Measurements from ENCODE around the gene ISLR. TPM values are rescaled to one million over a fixed set of nuclear protein-coding genes. Genes with fewer than 3 reads are reported as not detected.

The ISLR gene
- polyA plus RNA-seq, 1 donor (not counting 4 experiments of a cell fraction or from before 2014, with no cell fraction given) = not detected

DNA sequence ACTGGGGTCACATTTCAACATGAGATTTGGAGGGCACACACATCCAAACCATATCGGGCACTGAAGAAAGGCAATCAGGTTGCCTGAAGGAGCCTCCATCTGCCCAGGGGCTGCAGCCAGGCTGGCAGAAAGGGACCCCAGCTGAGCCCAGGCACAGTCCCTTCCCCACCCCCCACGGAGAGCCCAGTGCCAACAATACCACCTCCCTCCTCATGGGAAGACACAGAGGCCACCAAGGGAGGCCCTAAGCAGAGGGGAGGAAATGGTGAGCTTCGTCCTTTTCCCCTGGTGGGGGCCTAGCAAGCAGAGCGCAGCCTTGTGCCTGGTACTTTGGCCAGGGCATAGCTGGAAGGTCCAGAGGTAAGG is 32.1 kb downstream of the ISLR start:
- H3K4me2 ChIP-seq (ENCODE audit: control insufficient read depth, extremely low read depth, insufficient read depth, low read depth, low read length) = no peak overlapping the region
- DNase-seq (ENCODE audit: low read depth, low spot score) (no peak), FAIRE-seq (no peak)
- H2AFZ ChIP-seq (ENCODE audit: control insufficient read depth, low read length) = no peak overlapping the region
- no peak overlapping the region for H3K4me3 ChIP-seq (ENCODE audit: control insufficient read depth in 2 of 3, extremely low read depth in 1 of 3, insufficient read depth in 2 of 3, low read depth in 1 of 3, low read length in 3 of 3)
- H3K9ac ChIP-seq (ENCODE audit: control insufficient read depth, extremely low read depth, insufficient read depth, low read length) = no peak overlapping the region
- no peaks in the 10 kb centered on the region for H3K9me3 ChIP-seq (ENCODE audit: control insufficient read depth, low read depth, low read length)
- peaks cover 30% of the 10 kb centered on the region for H3K4me1 ChIP-seq (ENCODE audit: control insufficient read depth, extremely low read depth, insufficient read depth, low read length)
- H3K9me1 ChIP-seq (ENCODE audit: control insufficient read depth, extremely low read depth, insufficient read depth, low read length) = peaks cover 2% of the 10 kb centered on the region
- H4K20me1 ChIP-seq (ENCODE audit: control insufficient read depth, extremely low read depth, insufficient read depth, low read length) = no peaks in the 10 kb centered on the region
- dilution Hi-C loops (cut with MboI; ENCODE audit: extremely low pct_ligation_motif_present, low sequenced_read_pairs) = no loop called here
- H3K27me3 ChIP-seq (ENCODE audit: control insufficient read depth, extremely low read depth, insufficient read depth, low read length) = peaks cover 35% of the 10 kb centered on the region
- TF ChIP-seq CTCF (optimal IDR thresholded peaks at IDR 0.05 in 1 of 3, IDR thresholded peaks at IDR 0.05 in 1 of 3, conservative IDR thresholded peaks at IDR 0.05 in 1 of 3; ENCODE audit: extremely low read depth in 1 of 3, insufficient read depth in 2 of 3, low read length in 3 of 3) (no peak), EZH2 (IDR thresholded peaks at IDR 0.05; ENCODE audit: low read length) (no peak)
- no peaks in the 10 kb centered on the region for H3K36me3 ChIP-seq (ENCODE audit: control insufficient read depth in 2 of 2, extremely low read depth in 1 of 2, insufficient read depth in 2 of 2, low read length in 2 of 2)
- no peaks in the 10 kb centered on the region for H3K79me2 ChIP-seq (ENCODE audit: control insufficient read depth, insufficient read depth, low read length)
- H3K27ac ChIP-seq (ENCODE audit: control insufficient read depth, insufficient read depth, low read length) = no peak overlapping the region

GRCh38 chr15:74206801-74207281 is 33.3 kb downstream of the ISLR start:
- H3K27me3 ChIP-seq (ENCODE audit: control insufficient read depth, extremely low read depth, insufficient read depth, low read length) = peaks cover 35% of the 10 kb centered on the region
- no peak overlapping the region for H3K27ac ChIP-seq (ENCODE audit: control insufficient read depth, insufficient read depth, low read length)
- no peaks in the 10 kb centered on the region for H3K9me3 ChIP-seq (ENCODE audit: control insufficient read depth, low read depth, low read length)
- FAIRE-seq (no peak), DNase-seq (ENCODE audit: low read depth, low spot score) (no peak)
- H2AFZ ChIP-seq (ENCODE audit: control insufficient read depth, low read length) = no peak overlapping the region
- H3K9ac ChIP-seq (ENCODE audit: control insufficient read depth, extremely low read depth, insufficient read depth, low read length) = no peak overlapping the region
- H3K79me2 ChIP-seq (ENCODE audit: control insufficient read depth, insufficient read depth, low read length) = no peaks in the 10 kb centered on the region
- no peaks in the 10 kb centered on the region for H3K36me3 ChIP-seq (ENCODE audit: control insufficient read depth in 2 of 2, extremely low read depth in 1 of 2, insufficient read depth in 2 of 2, low read length in 2 of 2)
- no peak overlapping the region for H3K4me2 ChIP-seq (ENCODE audit: control insufficient read depth, extremely low read depth, insufficient read depth, low read depth, low read length)
- H3K4me1 ChIP-seq (ENCODE audit: control insufficient read depth, extremely low read depth, insufficient read depth, low read length) = peaks cover 17% of the 10 kb centered on the region
- H3K9me1 ChIP-seq (ENCODE audit: control insufficient read depth, extremely low read depth, insufficient read depth, low read length) = no peaks in the 10 kb centered on the region
- no peaks in the 10 kb centered on the region for H4K20me1 ChIP-seq (ENCODE audit: control insufficient read depth, extremely low read depth, insufficient read depth, low read length)
- no peak for TF ChIP-seq EZH2 (IDR thresholded peaks at IDR 0.05; ENCODE audit: low read length)
- TF ChIP-seq CTCF (optimal IDR thresholded peaks at IDR 0.05 in 1 of 3, IDR thresholded peaks at IDR 0.05 in 1 of 3, conservative IDR thresholded peaks at IDR 0.05 in 1 of 3; ENCODE audit: extremely low read depth in 1 of 3, insufficient read depth in 2 of 3, low read length in 3 of 3) = no peak
- dilution Hi-C loops (cut with MboI; ENCODE audit: extremely low pct_ligation_motif_present, low sequenced_read_pairs) = no loop called here
- H3K4me3 ChIP-seq (ENCODE audit: control insufficient read depth in 2 of 3, extremely low read depth in 1 of 3, insufficient read depth in 2 of 3, low read depth in 1 of 3, low read length in 3 of 3) = no peak overlapping the region

Measured in keratinocyte (primary cell).